HepG2 (cell line): ENCODE measurements around the gene ASH1L. TPM values are rescaled to one million over a fixed set of nuclear protein-coding genes. Genes with fewer than 3 reads are reported as not detected.

Experiments
- ATAC-seq: fragments of 200-7000 bp; cut with Tn5 transposase; 3 replicates; pipeline ENCODE4 v1.9.1; 2020; ENCODE audit warnings: mild to moderate bottlenecking, moderate library complexity
- BruUV-seq: library from RNA; stranded (reverse); fragments of 400-500 nt; replicated peaks from 2 replicates; lab custom pipeline; 2021; lab: Mats Ljungman, UMichigan
- CTCF ChIA-PET: fragments of 300-600 bp; formaldehyde crosslinking; extraction: SDS; loops from one replicate; lab custom pipeline; 2021; ENCODE audit warnings: low total read pairs, inconsistent platforms, low intra/inter-chr PET ratio; lab: Yijun Ruan, JAX
- POLR2A ChIA-PET: fragments of 350-600 bp; sonication (Branson Sonifier 250); formaldehyde crosslinking; loops from one replicate; lab custom pipeline; 2020; ENCODE audit warnings: antibody characterized with exemption, inconsistent platforms; lab: Yijun Ruan, JAX
- DNase-seq: peaks from one replicate; pipeline ENCODE4 v3.0.0-alpha.2; 2015; ENCODE audit warnings: low spot score
- FAIRE-seq: peaks from 3 replicates; lab custom pipeline; 2011; peaks lifted over from hg19 to GRCh38; lab: Jason Lieb, UNC
- H2AFZ ChIP-seq: one replicate; pipeline ENCODE4 v1.6.1; 2011; ENCODE audit warnings: low read length, inconsistent platforms
- H3K27ac ChIP-seq: fragments of 300-600 bp; 3 replicates; pipeline ENCODE4 v1.8.0; 2011; ENCODE audit warnings: mixed run types, mild to moderate bottlenecking, mixed read lengths, low read length, inconsistent platforms; ENCODE audit not compliant: insufficient read depth; ENCODE audit errors: extremely low read length
- H3K27me3 ChIP-seq, 2 experiments: fragments of 200-600 bp in 1 of 2; 2 replicates in 1 of 2; 3 replicates in 1 of 2; pipeline versions ENCODE4 v1.6.0 to v1.8.0; 2011; ENCODE audit warnings: low read length in 2 of 2, mild to moderate bottlenecking in 2 of 2, moderate library complexity in 2 of 2, inconsistent platforms in 1 of 2; ENCODE audit not compliant: insufficient read depth in 2 of 2, control insufficient read depth in 1 of 2
- H3K36me3 ChIP-seq, 2 experiments: fragments of 200-600 bp in 1 of 2; replicated peaks in 1 of 2; 2 replicates in 1 of 2; 3 replicates in 1 of 2; pipeline versions ENCODE4 v1.5.1 to v1.8.0; 2011; ENCODE audit warnings: low read length in 2 of 2, inconsistent platforms in 1 of 2; ENCODE audit not compliant: insufficient read depth in 2 of 2, control insufficient read depth in 1 of 2
- H3K4me1 ChIP-seq: 2 replicates; pipeline ENCODE4 v1.5.1; 2012; ENCODE audit warnings: low read length, inconsistent platforms; ENCODE audit not compliant: insufficient read depth
- H3K4me2 ChIP-seq: 2 replicates; pipeline ENCODE4 v1.6.0; 2011; ENCODE audit warnings: low read depth, low read length, inconsistent platforms
- H3K4me3 ChIP-seq, 3 experiments: fragments of 200-600 bp in 1 of 3; sonication (generic), shearing (Covaris generic) in 1 of 3; replicated peaks in 1 of 3; 2 replicates each; pipeline ENCODE4 v1.5.1; 2011 to 2016; ENCODE audit warnings: low read length in 3 of 3, inconsistent platforms in 2 of 3, low read depth in 2 of 3, mild to moderate bottlenecking in 2 of 3, control low read depth in 1 of 3, mixed read lengths in 1 of 3; ENCODE audit not compliant: insufficient read depth in 1 of 3
- H3K79me2 ChIP-seq: one replicate; pipeline ENCODE4 v1.6.1; 2011; ENCODE audit warnings: low read length, inconsistent platforms; ENCODE audit not compliant: insufficient read depth
- H3K9ac ChIP-seq: 2 replicates; pipeline ENCODE4 v1.6.0; 2011; ENCODE audit warnings: mild to moderate bottlenecking, low read depth, low read length, inconsistent platforms; ENCODE audit not compliant: insufficient read depth
- H3K9me3 ChIP-seq: 2 replicates; pipeline ENCODE4 v1.5.1; 2012; ENCODE audit warnings: mild to moderate bottlenecking, low read length
- H4K20me1 ChIP-seq: 2 replicates; pipeline ENCODE4 v1.6.0; 2011; ENCODE audit warnings: inconsistent platforms, mild to moderate bottlenecking, low read length, moderate library complexity; ENCODE audit not compliant: insufficient read depth
- HNRNPK ChIP-seq: fragments of 200-400 bp; formaldehyde crosslinking; IDR thresholded peaks from 2 replicates; pipeline ENCODE4 v1.6.1; 2018; ENCODE audit warnings: low read length, low read depth, moderate library complexity, mild to moderate bottlenecking; ENCODE audit not compliant: poor library complexity, severe bottlenecking
- KDM1A ChIP-seq: IDR thresholded peaks from 2 replicates; pipeline ENCODE4 v1.6.1; 2016; ENCODE audit warnings: missing compliant biosample characterization
- KDM2A ChIP-seq: sonication (generic); formaldehyde crosslinking; IDR thresholded peaks from 2 replicates; pipeline ENCODE4 v1.4.0; 2020; ENCODE audit warnings: low read depth, missing genetic modification reagents, borderline replicate concordance
- LCORL ChIP-seq, 2 experiments: fragments of 450-650 bp in 1 of 2; sonication (generic) in 1 of 2; formaldehyde crosslinking in 1 of 2; IDR thresholded peaks; 2 replicates each; pipeline versions ENCODE4 v1.5.0 to v1.6.1; 2017 to 2020; ENCODE audit warnings: antibody characterized with exemption in 1 of 2, missing genetic modification reagents in 1 of 2
- MEIS2 ChIP-seq: sonication (generic); formaldehyde crosslinking; IDR thresholded peaks from 2 replicates; pipeline ENCODE4 v1.9.0; 2021; ENCODE audit warnings: mild to moderate bottlenecking, missing genetic modification reagents
- MTA1 ChIP-seq: sonication (generic); formaldehyde crosslinking; IDR thresholded peaks from 2 replicates; pipeline ENCODE4 v1.4.0; 2020; ENCODE audit warnings: missing genetic modification reagents, mild to moderate bottlenecking, borderline replicate concordance
- NR2F6 ChIP-seq, 2 experiments: IDR thresholded peaks; 2 replicates each; pipeline ENCODE4 v1.6.1; 2016; ENCODE audit warnings: antibody characterized with exemption in 1 of 2, mild to moderate bottlenecking in 1 of 2
- RARA ChIP-seq: IDR thresholded peaks from 2 replicates; pipeline ENCODE4 v1.6.1; 2016; ENCODE audit warnings: missing genetic modification reagents, missing compliant biosample characterization
- REXO4 ChIP-seq: sonication (generic); formaldehyde crosslinking; IDR thresholded peaks from 2 replicates; pipeline ENCODE4 v1.8.0; 2022; ENCODE audit warnings: missing genetic modification reagents, mild to moderate bottlenecking, borderline replicate concordance
- TGIF2 ChIP-seq: IDR thresholded peaks from 2 replicates; pipeline ENCODE4 v1.6.1; 2016; ENCODE audit warnings: control low read depth, missing compliant biosample characterization
- ZNF264 ChIP-seq: sonication (generic); formaldehyde crosslinking; IDR thresholded peaks from 2 replicates; pipeline ENCODE4 v1.4.0; 2020; ENCODE audit warnings: missing genetic modification reagents
- ZNF572 ChIP-seq: sonication (generic); formaldehyde crosslinking; IDR thresholded peaks from 2 replicates; pipeline ENCODE4 v1.5.1; 2020; ENCODE audit warnings: mild to moderate bottlenecking, missing genetic modification reagents
- ZNF652 ChIP-seq: IDR thresholded peaks from 2 replicates; pipeline ENCODE4 v1.6.1; 2016; ENCODE audit warnings: low read depth, borderline replicate concordance
- ZNF788 ChIP-seq: sonication (generic); formaldehyde crosslinking; IDR thresholded peaks from 2 replicates; pipeline ENCODE4 v1.5.0; 2020; ENCODE audit warnings: mild to moderate bottlenecking, missing genetic modification reagents, borderline replicate concordance
- ZNF790 ChIP-seq: sonication (generic); formaldehyde crosslinking; IDR thresholded peaks from 2 replicates; pipeline ENCODE4 v1.8.0; 2022; ENCODE audit warnings: missing genetic modification reagents, mild to moderate bottlenecking, borderline replicate concordance
- WGBS: methylation state at CpG from one replicate; pipeline ENCODE4 v1.1.6; 2017; ENCODE audit warnings: low lambda C conversion rate; 5-methylcytosine and 5-hydroxymethylcytosine counted together
- in situ Hi-C: cut with HindIII; loops from 2 replicates; pipeline ENCODE4 v1.10.0; 2017; ENCODE audit warnings: low pct_unique_long_range_greater_than_20kb; ENCODE audit not compliant: extremely low pct_ligation_motif_present
- intact Hi-C: fragments of 100-400 bp; cut with micrococcal nuclease; formaldehyde crosslinking; loops from one replicate; pipeline ENCODE4 v1.10.0; 2022; ENCODE audit not compliant: unreplicated experiment
- polyA plus RNA-seq, 8 experiments: library from polyadenylated mRNA; depleted of rRNA in 3 of 8; stranded (reverse) in 7 of 8; unstranded in 1 of 8; fragments of >200 nt; fragmentation: Illumina TruSeq in 4 of 8; extraction: Trizol in 4 of 8; gene quantifications; 2 replicates each; pipeline versions ENCODE4 v1.2.1 to v1.2.3, GENCODE V29; 2011 to 2016; ENCODE audit warnings: low read depth in 4 of 8, missing spikeins in 1 of 8, mixed read lengths in 1 of 8; ENCODE audit not compliant: insufficient read depth in 1 of 8
- total RNA-seq, 5 experiments: library from RNA; depleted of rRNA; stranded (reverse); fragments of >200 nt; fragmentation: Illumina TruSeq; extraction: Trizol; gene quantifications; 2 replicates each; pipeline ENCODE4 v1.2.3, GENCODE V29; 2016; ENCODE audit warnings: low read depth in 1 of 5
- TF ChIP-seq, protein P1 (sequence below): IDR thresholded peaks from 2 replicates; pipeline ENCODE4 v1.6.1; 2016
- TF ChIP-seq, protein P2 (sequence below): sonication (generic); formaldehyde crosslinking; IDR thresholded peaks from 2 replicates; pipeline ENCODE4 v1.4.0; 2020; ENCODE audit warnings: missing genetic modification reagents, borderline replicate concordance
- TF ChIP-seq, protein P3 (sequence below), 2 experiments: sonication (generic) in 1 of 2; formaldehyde crosslinking in 1 of 2; IDR thresholded peaks; 2 replicates each; pipeline versions ENCODE4 v1.4.0 to v1.6.1; 2016 to 2020; ENCODE audit warnings: borderline replicate concordance in 1 of 2, low read depth in 1 of 2, mild to moderate bottlenecking in 1 of 2, missing genetic modification reagents in 1 of 2

ASH1L gene
- total and polyA plus RNA-seq, 2 of the 13 experiments (the other 11 are each of a cell fraction or from before 2014, with no cell fraction given): 10.2 to 15.3 TPM

DNA sequence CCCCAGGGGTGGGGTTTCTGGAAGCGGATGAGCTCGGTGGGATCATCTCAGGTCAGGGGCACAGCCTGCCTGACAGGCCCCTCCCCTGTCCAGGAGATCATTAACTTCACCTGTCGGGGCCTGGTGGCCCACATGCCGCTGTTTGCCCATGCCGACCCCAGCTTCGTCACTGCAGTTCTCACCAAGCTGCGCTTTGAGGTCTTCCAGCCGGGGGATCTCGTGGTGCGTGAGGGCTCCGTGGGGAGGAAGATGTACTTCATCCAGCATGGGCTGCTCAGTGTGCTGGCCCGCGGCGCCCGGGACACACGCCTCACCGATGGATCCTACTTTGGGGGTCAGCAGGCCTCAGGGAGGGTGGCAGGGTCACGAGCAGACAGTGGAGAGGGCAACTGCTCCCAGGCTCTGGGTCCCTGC is 277.0 kb downstream of the ASH1L start:
- Histone ChIP-seq H3K4me1 (peaks cover 40% of the 10 kb centered on the region), H3K27ac (peak overlapping the region; percentile 73), H4K20me1 (no peaks in the 10 kb centered on the region), H3K9ac (no peak overlapping the region), H3K9me3 (no peaks in the 10 kb centered on the region), H2AFZ (no peak overlapping the region), H3K36me3 (no peaks in the 10 kb centered on the region; a peak in 1 of 5 replicates), H3K27me3 (no peaks in the 10 kb centered on the region), H3K4me3 (peak overlapping the region in 1 of 3 experiments; percentile 30; a peak in 2 of 6 replicates), H3K4me2 (peak overlapping the region; percentile 58), H3K79me2 (no peaks in the 10 kb centered on the region)
- ChIA-PET POLR2A (interaction anchor here (1.0 to 2.3 kb wide), 6 partner anchors 13 to 38 kb away, joined by 3 to 21 read pairs (median 10); partner anchors contain the start of genes CLK2, FDPS, PKLR and SCAMP3), CTCF (no interaction called here)
- no TSS peak for BruUV-seq
- intact Hi-C loops (no loop called here), in situ Hi-C loops (no loop called here)
- FAIRE-seq (peak; percentile 4), ATAC-seq (peak; percentile 53), DNase-seq (no peak)
- WGBS: 80% methylated on average over 5 of the region's 18 CpGs
- TF ChIP-seq LCORL (IDR thresholded peaks at IDR 0.05) (no peak), LCORL (CRISPR knock-in tag; IDR thresholded peaks at IDR 0.05) (peak; percentile 57; the same call in 1 of the 2 replicates), RARA (peak; percentile 52; the same call in 1 of the 2 replicates), MEIS2 (peak; percentile 51; the same call in 1 of the 2 replicates), ZNF652 (CRISPR knock-in tag) (no peak), NR2F6 (IDR thresholded peaks at IDR 0.05) (no peak), NR2F6 (CRISPR knock-in tag; IDR thresholded peaks at IDR 0.05) (0 out of 2 replicates have a peak, but pooled peaks have one; percentile 26), ZNF788 (0 out of 2 replicates have a peak, but pooled peaks have one; percentile 13), ZNF264 (CRISPR knock-in tag) (no peak), REXO4 (no peak), KDM2A (CRISPR knock-in tag) (peak; percentile 45), TGIF2 (CRISPR knock-in tag) (0 out of 2 replicates have a peak, but pooled peaks have one; percentile 27), KDM1A (no peak), ZNF572 (CRISPR knock-in tag) (peak; percentile 73), HNRNPK (no peak), ZNF790 (no peak), MTA1 (CRISPR knock-in tag) (peak; percentile 24; the same call in 1 of the 2 replicates)
- TF ChIP-seq, protein P1, sequence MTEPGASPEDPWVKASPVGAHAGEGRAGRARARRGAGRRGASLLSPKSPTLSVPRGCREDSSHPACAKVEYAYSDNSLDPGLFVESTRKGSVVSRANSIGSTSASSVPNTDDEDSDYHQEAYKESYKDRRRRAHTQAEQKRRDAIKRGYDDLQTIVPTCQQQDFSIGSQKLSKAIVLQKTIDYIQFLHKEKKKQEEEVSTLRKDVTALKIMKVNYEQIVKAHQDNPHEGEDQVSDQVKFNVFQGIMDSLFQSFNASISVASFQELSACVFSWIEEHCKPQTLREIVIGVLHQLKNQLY (CRISPR knock-in tag): no peak
- TF ChIP-seq, protein P2, sequence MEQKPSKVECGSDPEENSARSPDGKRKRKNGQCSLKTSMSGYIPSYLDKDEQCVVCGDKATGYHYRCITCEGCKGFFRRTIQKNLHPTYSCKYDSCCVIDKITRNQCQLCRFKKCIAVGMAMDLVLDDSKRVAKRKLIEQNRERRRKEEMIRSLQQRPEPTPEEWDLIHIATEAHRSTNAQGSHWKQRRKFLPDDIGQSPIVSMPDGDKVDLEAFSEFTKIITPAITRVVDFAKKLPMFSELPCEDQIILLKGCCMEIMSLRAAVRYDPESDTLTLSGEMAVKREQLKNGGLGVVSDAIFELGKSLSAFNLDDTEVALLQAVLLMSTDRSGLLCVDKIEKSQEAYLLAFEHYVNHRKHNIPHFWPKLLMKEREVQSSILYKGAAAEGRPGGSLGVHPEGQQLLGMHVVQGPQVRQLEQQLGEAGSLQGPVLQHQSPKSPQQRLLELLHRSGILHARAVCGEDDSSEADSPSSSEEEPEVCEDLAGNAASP: peak; percentile 98
- TF ChIP-seq, protein P3, sequence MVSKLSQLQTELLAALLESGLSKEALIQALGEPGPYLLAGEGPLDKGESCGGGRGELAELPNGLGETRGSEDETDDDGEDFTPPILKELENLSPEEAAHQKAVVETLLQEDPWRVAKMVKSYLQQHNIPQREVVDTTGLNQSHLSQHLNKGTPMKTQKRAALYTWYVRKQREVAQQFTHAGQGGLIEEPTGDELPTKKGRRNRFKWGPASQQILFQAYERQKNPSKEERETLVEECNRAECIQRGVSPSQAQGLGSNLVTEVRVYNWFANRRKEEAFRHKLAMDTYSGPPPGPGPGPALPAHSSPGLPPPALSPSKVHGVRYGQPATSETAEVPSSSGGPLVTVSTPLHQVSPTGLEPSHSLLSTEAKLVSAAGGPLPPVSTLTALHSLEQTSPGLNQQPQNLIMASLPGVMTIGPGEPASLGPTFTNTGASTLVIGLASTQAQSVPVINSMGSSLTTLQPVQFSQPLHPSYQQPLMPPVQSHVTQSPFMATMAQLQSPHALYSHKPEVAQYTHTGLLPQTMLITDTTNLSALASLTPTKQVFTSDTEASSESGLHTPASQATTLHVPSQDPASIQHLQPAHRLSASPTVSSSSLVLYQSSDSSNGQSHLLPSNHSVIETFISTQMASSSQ (IDR thresholded peaks at IDR 0.05; ENCODE audit: low read depth): 0 out of 2 replicates have a peak, but pooled peaks have one; percentile 42
- TF ChIP-seq, protein P3 (CRISPR knock-in tag; IDR thresholded peaks at IDR 0.05; ENCODE audit: borderline replicate concordance): peak; percentile 68; the same call in 1 of the 2 replicates
